H1 (cell line): Measurements from ENCODE around the gene CHRNA4. TPM values are rescaled to one million over a fixed set of nuclear protein-coding genes. Genes with fewer than 3 reads are reported as not detected.
A peak's percentile ranks its signal among the peaks of the same experiment; 100 is the strongest.

Experiments used
- CTCF ChIA-PET: fragments of 300-600 bp; sonication (Branson Sonifier 250); formaldehyde crosslinking; loops from one replicate; lab custom pipeline; 2021; ENCODE audit not compliant: partially characterized antibody; lab: Charles Lee
- POLR2A ChIA-PET: fragments of 300-600 bp; sonication (Branson Sonifier 250); formaldehyde crosslinking; loops from one replicate; lab custom pipeline; 2021; ENCODE audit warnings: inconsistent platforms; ENCODE audit not compliant: partially characterized antibody; lab: Charles Lee
- DNase-seq, 2 experiments: peaks; one replicate each; pipeline versions ENCODE4 v3.0.0 to v3.0.0-alpha.2; 2010 to 2022; ENCODE audit warnings: low spot score in 2 of 2, low read depth in 1 of 2, mixed read lengths in 1 of 2
- FAIRE-seq: peaks from 2 replicates; lab custom pipeline; 2011; peaks lifted over from hg19 to GRCh38; lab: Jason Lieb, UNC
- H2AFZ ChIP-seq: 2 replicates; pipeline ENCODE4 v1.8.1; 2012; ENCODE audit warnings: low read length, inconsistent platforms
- H2AK5ac ChIP-seq: 2 replicates; pipeline ENCODE4 v1.6.1; 2013; ENCODE audit warnings: low read depth, low read length
- H2BK120ac ChIP-seq: replicated peaks from 2 replicates; pipeline ENCODE3; 2013; ENCODE audit warnings: low read depth, low read length, inconsistent platforms
- H2BK12ac ChIP-seq: 2 replicates; pipeline ENCODE4 v1.6.1; 2013; ENCODE audit warnings: low read depth, low read length
- H2BK15ac ChIP-seq: 2 replicates; pipeline ENCODE4 v1.6.1; 2013; ENCODE audit warnings: low read length
- H2BK20ac ChIP-seq: 2 replicates; pipeline ENCODE4 v1.6.1; 2013; ENCODE audit warnings: low read length
- H2BK5ac ChIP-seq: 2 replicates; pipeline ENCODE4 v1.6.1; 2013; ENCODE audit warnings: low read depth, low read length
- H3K14ac ChIP-seq: 2 replicates; pipeline ENCODE4 v1.6.1; 2013; ENCODE audit warnings: inconsistent platforms; ENCODE audit not compliant: insufficient read length
- H3K18ac ChIP-seq: 2 replicates; pipeline ENCODE4 v1.6.1; 2013; ENCODE audit warnings: low read length; ENCODE audit errors: extremely low read depth
- H3K23ac ChIP-seq: 2 replicates; pipeline ENCODE4 v1.6.1; 2013; ENCODE audit warnings: inconsistent platforms; ENCODE audit not compliant: insufficient read length
- H3K23me2 ChIP-seq: 2 replicates; pipeline ENCODE4 v1.6.1; 2013; ENCODE audit warnings: low read depth, low read length
- H3K27ac ChIP-seq: 2 replicates; pipeline ENCODE4 v1.6.1; 2011; ENCODE audit warnings: low read depth, low read length, inconsistent platforms
- H3K27me3 ChIP-seq, 4 experiments: replicated peaks in 1 of 4; 1 replicate in 1 of 4; 2 replicates in 3 of 4; pipeline versions ENCODE4 v1.6.1 to v1.8.1; 2011 to 2013; ENCODE audit warnings: low read length in 3 of 4, mild to moderate bottlenecking in 3 of 4, inconsistent platforms in 2 of 4, mixed read lengths in 2 of 4, moderate library complexity in 1 of 4; ENCODE audit not compliant: control insufficient read depth in 3 of 4, insufficient read depth in 3 of 4; ENCODE audit errors: extremely low read depth in 1 of 4
- H3K36me3 ChIP-seq, 4 experiments: 2 replicates each; pipeline versions ENCODE4 v1.6.1 to v1.8.1; 2011 to 2013; ENCODE audit warnings: mild to moderate bottlenecking in 4 of 4, low read length in 3 of 4, moderate library complexity in 2 of 4, control low read depth in 1 of 4, inconsistent platforms in 1 of 4; ENCODE audit not compliant: insufficient read depth in 4 of 4, control insufficient read depth in 2 of 4
- H3K4ac ChIP-seq: replicated peaks from 2 replicates; pipeline ENCODE3; 2013; ENCODE audit warnings: low read length, low read depth, mixed read lengths, inconsistent platforms; ENCODE audit not compliant: insufficient read length
- H3K4me1 ChIP-seq, 4 experiments: replicated peaks in 1 of 4; 1 replicate in 1 of 4; 2 replicates in 3 of 4; pipeline versions ENCODE4 v1.6.1 to v1.8.1; 2011 to 2013; ENCODE audit warnings: low read length in 3 of 4, inconsistent platforms in 2 of 4, mixed read lengths in 1 of 4; ENCODE audit not compliant: insufficient read depth in 4 of 4, control insufficient read depth in 3 of 4
- H3K4me2 ChIP-seq, 2 experiments: 2 replicates each; pipeline versions ENCODE4 v1.6.1 to v1.8.1; 2011 to 2013; ENCODE audit warnings: low read depth in 2 of 2, low read length in 2 of 2, control low read depth in 1 of 2, inconsistent platforms in 1 of 2, mild to moderate bottlenecking in 1 of 2; ENCODE audit not compliant: insufficient read depth in 1 of 2
- H3K4me3 ChIP-seq, 4 experiments: fragments of 200-600, 300-600 bp in 1 of 4; sonication (generic), shearing (Covaris generic), sonication (Bioruptor Twin) in 1 of 4; 2 replicates each; pipeline versions ENCODE4 v1.5.1 to v1.8.1; 2011 to 2016; ENCODE audit warnings: low read length in 4 of 4, low read depth in 3 of 4, control low read depth in 2 of 4, inconsistent platforms in 2 of 4, mild to moderate bottlenecking in 2 of 4, mixed read lengths in 1 of 4, moderate library complexity in 1 of 4; ENCODE audit not compliant: insufficient read depth in 2 of 4; ENCODE audit errors: extremely low read depth in 1 of 4
- H3K56ac ChIP-seq: replicated peaks from 2 replicates; pipeline ENCODE3; 2013; ENCODE audit warnings: low read depth, mild to moderate bottlenecking, mixed read lengths, low read length, inconsistent platforms; ENCODE audit not compliant: insufficient read length
- H3K79me1 ChIP-seq: 2 replicates; pipeline ENCODE4 v1.6.1; 2013; ENCODE audit warnings: low read depth, low read length, control low read depth
- H3K79me2 ChIP-seq, 2 experiments: 2 replicates each; pipeline versions ENCODE4 v1.6.1 to v1.8.1; 2012 to 2013; ENCODE audit warnings: low read length in 2 of 2, mild to moderate bottlenecking in 2 of 2, inconsistent platforms in 1 of 2; ENCODE audit not compliant: insufficient read depth in 2 of 2, control insufficient read depth in 1 of 2
- H3K9ac ChIP-seq, 4 experiments: replicated peaks in 1 of 4; 1 replicate in 1 of 4; 2 replicates in 3 of 4; pipeline versions ENCODE4 v1.6.1 to v1.8.1; 2011 to 2013; ENCODE audit warnings: low read depth in 3 of 4, low read length in 3 of 4, control low read depth in 2 of 4, mild to moderate bottlenecking in 2 of 4, moderate library complexity in 2 of 4, inconsistent platforms in 1 of 4; ENCODE audit errors: extremely low read depth in 1 of 4
- H3K9me3 ChIP-seq, 2 experiments: 2 replicates each; pipeline versions ENCODE4 v1.6.1 to v1.8.1; 2012 to 2013; ENCODE audit warnings: mild to moderate bottlenecking in 2 of 2, moderate library complexity in 2 of 2, control low read depth in 1 of 2, inconsistent platforms in 1 of 2, low read depth in 1 of 2, low read length in 1 of 2, mixed read lengths in 1 of 2; ENCODE audit not compliant: insufficient read depth in 2 of 2
- H4K20me1 ChIP-seq, 2 experiments: replicated peaks in 1 of 2; 2 replicates each; pipeline versions ENCODE3 to v1.8.1; 2011 to 2013; ENCODE audit warnings: inconsistent platforms in 2 of 2, low read length in 2 of 2, mild to moderate bottlenecking in 1 of 2; ENCODE audit not compliant: insufficient read depth in 2 of 2, control insufficient read depth in 1 of 2
- H4K5ac ChIP-seq: 2 replicates; pipeline ENCODE4 v1.6.1; 2013; ENCODE audit warnings: low read length, low read depth, mixed read lengths, inconsistent platforms; ENCODE audit not compliant: insufficient read length
- H4K8ac ChIP-seq: 2 replicates; pipeline ENCODE4 v1.8.0; 2013; ENCODE audit warnings: mild to moderate bottlenecking, moderate library complexity, low read length, inconsistent platforms; ENCODE audit not compliant: insufficient read depth; ENCODE audit errors: extremely low read depth
- H4K91ac ChIP-seq: replicated peaks from 2 replicates; pipeline ENCODE3; 2013; ENCODE audit warnings: low read length, mixed read lengths, inconsistent platforms; ENCODE audit not compliant: insufficient read length
- BRCA1 ChIP-seq: IDR thresholded peaks from 2 replicates; pipeline ENCODE4 v1.6.1; 2012; ENCODE audit warnings: low read depth, low read length, improper control_type of control experiment
- CTBP2 ChIP-seq: IDR thresholded peaks from 2 replicates; pipeline ENCODE4 v1.7.0; 2011; ENCODE audit warnings: borderline replicate concordance, mild to moderate bottlenecking, moderate library complexity, mixed read lengths, low read length; ENCODE audit not compliant: insufficient read depth, insufficient read length
- RFX5 ChIP-seq: IDR thresholded peaks from 2 replicates; pipeline ENCODE4 v1.6.1; 2011; ENCODE audit warnings: low read depth, low read length, improper control_type of control experiment, borderline replicate concordance
- SIRT6 ChIP-seq: IDR thresholded peaks from one replicate; pipeline ENCODE4 v1.7.1; 2012; ENCODE audit warnings: low read length, inconsistent platforms
- TCF12 ChIP-seq: IDR thresholded peaks from 2 replicates; pipeline ENCODE4 v1.6.1; 2011; ENCODE audit warnings: low read depth, mild to moderate bottlenecking, low read length
- WGBS, 2 experiments: shearing (Covaris generic) in 1 of 2; methylation state at CpG; one replicate each; pipeline versions ENCODE4 v1.1.6 to v1.1.7; 2013 to 2015; ENCODE audit warnings: low lambda C conversion rate in 2 of 2, mixed read lengths in 2 of 2, inconsistent platforms in 1 of 2, low coverage in 1 of 2, missing lambda C conversion rate in 1 of 2; ENCODE audit not compliant: insufficient replicate concordance in 2 of 2, insufficient coverage in 1 of 2, insufficient read length in 1 of 2; ENCODE audit errors: extremely low coverage in 1 of 2, missing lambda C conversion rate in 1 of 2; 5-methylcytosine and 5-hydroxymethylcytosine counted together
- polyA plus RNA-seq, 7 experiments: library from polyadenylated mRNA; depleted of rRNA in 3 of 7; stranded (reverse) in 5 of 7; unstranded in 2 of 7; fragments of >200 nt in 5 of 7; fragments of 200-250 nt in 2 of 7; gene quantifications; 1 replicate in 5 of 7; 2 replicates in 1 of 7; 4 replicates in 1 of 7; pipeline versions ENCODE4 v1.2.1 to v1.2.3, GENCODE V29; 2011 to 2013; ENCODE audit warnings: missing spikeins in 2 of 7, mixed read lengths in 2 of 7
- total RNA-seq: library from RNA; stranded (reverse); fragmentation: NEBNext Ultra II Directional; extraction: Animal tissue kit (Norgen Biotek cat#: 25700); gene quantifications from 2 replicates; pipeline ENCODE4 v1.2.1, GENCODE V29; 2021

Gene CHRNA4
- total and polyA plus RNA-seq, 2 of the 8 experiments (the other 6 are each of a cell fraction or from before 2014, with no cell fraction given), result 4.3 to 5.7 TPM

GRCh38 chr20:63395723-63396122, 34.6 kb upstream of the CHRNA4 start:
- Histone ChIP-seq H3K4me2 (no peak overlapping the region), H2BK12ac (peak overlapping the region; percentile 27; the same call in 1 of the 2 replicates), H4K20me1 (no peaks in the 10 kb centered on the region), H3K14ac (no peak overlapping the region), H2BK5ac (no peak overlapping the region), H4K5ac (no peak overlapping the region), H3K9me3 (peaks cover 16 to 21% of the 10 kb centered on the region in 2 experiments; a peak in 3 of 4 replicates), H3K18ac (no peak overlapping the region), H3K79me2 (no peaks in the 10 kb centered on the region), H2AK5ac (no peak overlapping the region), H2BK15ac (no peak overlapping the region), H4K91ac (peak overlapping the region; percentile 73), H4K8ac (no peak overlapping the region), H3K79me1 (no peaks in the 10 kb centered on the region), H3K36me3 (0 out of 8 replicates have a peak, but pooled peaks cover 0 to 2% (median 0%) of the 10 kb centered on the region in 4 experiments), H2BK20ac (no peak overlapping the region), H3K27ac (no peak overlapping the region), H3K23ac (no peak overlapping the region), H2AFZ (no peak overlapping the region), H3K27me3 (peaks cover 0 to 3% (median 0%) of the 10 kb centered on the region in 4 experiments; a peak in 1 of 7 replicates), H3K23me2 (no peaks in the 10 kb centered on the region), H3K4me1 (peaks cover 0 to 19% (median 18%) of the 10 kb centered on the region in 4 experiments; a peak in 6 of 7 replicates), H3K4ac (no peak overlapping the region), H2BK120ac (no peak overlapping the region), H3K56ac (no peak overlapping the region), H3K4me3 (no peak overlapping the region), H3K9ac (no peak overlapping the region)
- WGBS, 2 experiments, result 91% methylated on average over 10 of the region's 14 CpGs; no CpG with 5 or more reads in 1 of the 2 experiments
- FAIRE-seq (no peak), DNase-seq (no peak)
- ChIA-PET POLR2A (interaction anchor here (0.7 kb wide), 1 partner anchor 38 kb away, joined by 3 read pairs; no protein-coding TSS in a partner anchor), CTCF (interaction anchor here (0.7 to 6.3 kb wide), 4 partner anchors 15 to 172 kb away, joined by 3 to 67 read pairs (median 3); no protein-coding TSS in a partner anchor)
- TF ChIP-seq SIRT6 (no peak), CTBP2 (no peak), TCF12 (no peak), RFX5 (no peak), BRCA1 (no peak)
